HepG2 (cell line): ENCODE data around the gene PTPRD. TPM values are rescaled to one million over a fixed set of nuclear protein-coding genes. Genes with fewer than 3 reads are reported as not detected.

Experiments used
- ATAC-seq: fragments of 200-7000 bp; cut with Tn5 transposase; 3 replicates; pipeline ENCODE4 v1.9.1; 2020; ENCODE audit warnings: mild to moderate bottlenecking, moderate library complexity
- BruUV-seq: library from RNA; stranded (reverse); fragments of 400-500 nt; replicated peaks from 2 replicates; lab custom pipeline; 2021; lab: Mats Ljungman, UMichigan
- CTCF ChIA-PET: fragments of 300-600 bp; formaldehyde crosslinking; extraction: SDS; loops from one replicate; lab custom pipeline; 2021; ENCODE audit warnings: low total read pairs, inconsistent platforms, low intra/inter-chr PET ratio; lab: Yijun Ruan, JAX
- POLR2A ChIA-PET: fragments of 350-600 bp; sonication (Branson Sonifier 250); formaldehyde crosslinking; loops from one replicate; lab custom pipeline; 2020; ENCODE audit warnings: antibody characterized with exemption, inconsistent platforms; lab: Yijun Ruan, JAX
- DNase-seq: peaks from one replicate; pipeline ENCODE4 v3.0.0-alpha.2; 2015; ENCODE audit warnings: low spot score
- FAIRE-seq: peaks from 3 replicates; lab custom pipeline; 2011; peaks lifted over from hg19 to GRCh38; lab: Jason Lieb, UNC
- H2AFZ ChIP-seq: one replicate; pipeline ENCODE4 v1.6.1; 2011; ENCODE audit warnings: low read length, inconsistent platforms
- H3K27ac ChIP-seq: fragments of 300-600 bp; 3 replicates; pipeline ENCODE4 v1.8.0; 2011; ENCODE audit warnings: mixed run types, mild to moderate bottlenecking, mixed read lengths, low read length, inconsistent platforms; ENCODE audit not compliant: insufficient read depth; ENCODE audit errors: extremely low read length
- H3K27me3 ChIP-seq, 2 experiments: fragments of 200-600 bp in 1 of 2; 2 replicates in 1 of 2; 3 replicates in 1 of 2; pipeline versions ENCODE4 v1.6.0 to v1.8.0; 2011; ENCODE audit warnings: low read length in 2 of 2, mild to moderate bottlenecking in 2 of 2, moderate library complexity in 2 of 2, inconsistent platforms in 1 of 2; ENCODE audit not compliant: insufficient read depth in 2 of 2, control insufficient read depth in 1 of 2
- H3K36me3 ChIP-seq, 2 experiments: fragments of 200-600 bp in 1 of 2; replicated peaks in 1 of 2; 2 replicates in 1 of 2; 3 replicates in 1 of 2; pipeline versions ENCODE4 v1.5.1 to v1.8.0; 2011; ENCODE audit warnings: low read length in 2 of 2, inconsistent platforms in 1 of 2; ENCODE audit not compliant: insufficient read depth in 2 of 2, control insufficient read depth in 1 of 2
- H3K4me1 ChIP-seq: 2 replicates; pipeline ENCODE4 v1.5.1; 2012; ENCODE audit warnings: low read length, inconsistent platforms; ENCODE audit not compliant: insufficient read depth
- H3K4me2 ChIP-seq: 2 replicates; pipeline ENCODE4 v1.6.0; 2011; ENCODE audit warnings: low read depth, low read length, inconsistent platforms
- H3K4me3 ChIP-seq, 3 experiments: fragments of 200-600 bp in 1 of 3; sonication (generic), shearing (Covaris generic) in 1 of 3; replicated peaks in 1 of 3; 2 replicates each; pipeline ENCODE4 v1.5.1; 2011 to 2016; ENCODE audit warnings: low read length in 3 of 3, inconsistent platforms in 2 of 3, low read depth in 2 of 3, mild to moderate bottlenecking in 2 of 3, control low read depth in 1 of 3, mixed read lengths in 1 of 3; ENCODE audit not compliant: insufficient read depth in 1 of 3
- H3K79me2 ChIP-seq: one replicate; pipeline ENCODE4 v1.6.1; 2011; ENCODE audit warnings: low read length, inconsistent platforms; ENCODE audit not compliant: insufficient read depth
- H3K9ac ChIP-seq: 2 replicates; pipeline ENCODE4 v1.6.0; 2011; ENCODE audit warnings: mild to moderate bottlenecking, low read depth, low read length, inconsistent platforms; ENCODE audit not compliant: insufficient read depth
- H3K9me3 ChIP-seq: 2 replicates; pipeline ENCODE4 v1.5.1; 2012; ENCODE audit warnings: mild to moderate bottlenecking, low read length
- H4K20me1 ChIP-seq: 2 replicates; pipeline ENCODE4 v1.6.0; 2011; ENCODE audit warnings: inconsistent platforms, mild to moderate bottlenecking, low read length, moderate library complexity; ENCODE audit not compliant: insufficient read depth
- FOXA1 ChIP-seq, 2 experiments: fragments of 450-650 bp in 1 of 2; sonication (generic) in 1 of 2; formaldehyde crosslinking in 1 of 2; IDR thresholded peaks; 2 replicates each; pipeline versions ENCODE4 v1.4.0 to v1.6.1; 2016 to 2020; ENCODE audit warnings: missing genetic modification reagents in 1 of 2
- IRX3 ChIP-seq: sonication (generic); formaldehyde crosslinking; IDR thresholded peaks from 2 replicates; pipeline ENCODE4 v1.8.1; 2023; ENCODE audit warnings: mild to moderate bottlenecking, low read depth, missing genetic modification reagents, borderline replicate concordance
- KDM1A ChIP-seq: IDR thresholded peaks from 2 replicates; pipeline ENCODE4 v1.6.1; 2016; ENCODE audit warnings: missing compliant biosample characterization
- MAFK ChIP-seq, 2 experiments: IDR thresholded peaks in 1 of 2; conservative IDR thresholded peaks in 1 of 2; 2 replicates each; pipeline ENCODE4 v1.6.1; 2011; ENCODE audit warnings: improper control_type of control experiment in 2 of 2, low read length in 2 of 2
- MEIS2 ChIP-seq: sonication (generic); formaldehyde crosslinking; IDR thresholded peaks from 2 replicates; pipeline ENCODE4 v1.9.0; 2021; ENCODE audit warnings: mild to moderate bottlenecking, missing genetic modification reagents
- POGZ ChIP-seq: sonication (generic); formaldehyde crosslinking; IDR thresholded peaks from 2 replicates; pipeline ENCODE4 v1.4.0; 2020; ENCODE audit warnings: mild to moderate bottlenecking, missing genetic modification reagents
- RBM39 ChIP-seq: fragments of 200-400 bp; formaldehyde crosslinking; IDR thresholded peaks from one replicate; pipeline ENCODE4 v1.6.1; 2018; ENCODE audit warnings: antibody characterized with exemption, mild to moderate bottlenecking, low read depth, low read length; ENCODE audit not compliant: poor library complexity, severe bottlenecking
- ZFAT ChIP-seq: sonication (generic); formaldehyde crosslinking; conservative IDR thresholded peaks from 2 replicates; pipeline ENCODE4 v1.8.1; 2023; ENCODE audit warnings: missing genetic modification reagents, inconsistent platforms
- ZFX ChIP-seq: sonication (generic); formaldehyde crosslinking; IDR thresholded peaks from 2 replicates; pipeline ENCODE4 v1.4.0; 2020; ENCODE audit warnings: mild to moderate bottlenecking, low read depth, missing genetic modification reagents, moderate library complexity
- ZNF3 ChIP-seq: IDR thresholded peaks from 2 replicates; pipeline ENCODE4 v1.7.0; 2017; ENCODE audit warnings: inconsistent platforms
- ZNF558 ChIP-seq: sonication (generic); formaldehyde crosslinking; IDR thresholded peaks from 2 replicates; pipeline ENCODE4 v1.9.0; 2022; ENCODE audit warnings: mild to moderate bottlenecking, missing genetic modification reagents, borderline replicate concordance
- WGBS: methylation state at CpG from one replicate; pipeline ENCODE4 v1.1.6; 2017; ENCODE audit warnings: low lambda C conversion rate; 5-methylcytosine and 5-hydroxymethylcytosine counted together
- in situ Hi-C: cut with HindIII; loops from 2 replicates; pipeline ENCODE4 v1.10.0; 2017; ENCODE audit warnings: low pct_unique_long_range_greater_than_20kb; ENCODE audit not compliant: extremely low pct_ligation_motif_present
- intact Hi-C: fragments of 100-400 bp; cut with micrococcal nuclease; formaldehyde crosslinking; loops from one replicate; pipeline ENCODE4 v1.10.0; 2022; ENCODE audit not compliant: unreplicated experiment
- polyA plus RNA-seq, 8 experiments: library from polyadenylated mRNA; depleted of rRNA in 3 of 8; stranded (reverse) in 7 of 8; unstranded in 1 of 8; fragments of >200 nt; fragmentation: Illumina TruSeq in 4 of 8; extraction: Trizol in 4 of 8; gene quantifications; 2 replicates each; pipeline versions ENCODE4 v1.2.1 to v1.2.3, GENCODE V29; 2011 to 2016; ENCODE audit warnings: low read depth in 4 of 8, missing spikeins in 1 of 8, mixed read lengths in 1 of 8; ENCODE audit not compliant: insufficient read depth in 1 of 8
- total RNA-seq, 5 experiments: library from RNA; depleted of rRNA; stranded (reverse); fragments of >200 nt; fragmentation: Illumina TruSeq; extraction: Trizol; gene quantifications; 2 replicates each; pipeline ENCODE4 v1.2.3, GENCODE V29; 2016; ENCODE audit warnings: low read depth in 1 of 5
- TF ChIP-seq, protein P1 (sequence below): sonication (generic); formaldehyde crosslinking; IDR thresholded peaks from 2 replicates; pipeline ENCODE4 v1.5.0; 2020; ENCODE audit warnings: mild to moderate bottlenecking, missing genetic modification reagents, borderline replicate concordance
- TF ChIP-seq, protein P2 (sequence below): sonication (generic); formaldehyde crosslinking; IDR thresholded peaks from 2 replicates; pipeline ENCODE4 v1.5.0; 2020; ENCODE audit warnings: missing genetic modification reagents
- TF ChIP-seq, protein P3 (sequence below): IDR thresholded peaks from 2 replicates; pipeline ENCODE4 v1.6.1; 2016; ENCODE audit warnings: missing biosample characterization, missing genetic modification reagents, low read depth

Gene PTPRD
- total and polyA plus RNA-seq, 2 of the 13 experiments (the other 11 are each of a cell fraction or from before 2014, with no cell fraction given), result 0.05 TPM; not detected in 1

DNA sequence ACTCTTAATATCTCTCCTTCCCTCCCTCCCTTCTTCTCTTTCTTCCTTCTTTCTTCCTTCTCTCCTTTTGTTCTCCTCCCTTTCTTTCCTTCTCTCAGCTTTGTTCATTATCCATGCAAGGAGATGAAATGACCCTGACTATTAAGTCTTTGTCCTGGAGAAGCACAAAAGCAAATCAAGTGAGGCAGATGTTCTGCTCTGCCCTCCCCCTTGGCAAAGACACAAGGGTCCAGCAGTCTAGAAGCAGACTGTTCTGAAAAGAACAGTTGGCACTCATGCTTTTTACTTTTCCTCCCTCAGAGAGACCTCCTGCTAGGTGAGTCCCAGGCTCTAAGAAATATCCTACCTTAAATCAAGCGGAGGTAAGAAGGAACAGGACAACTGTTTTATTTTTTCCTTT, 1745.7 kb downstream of the PTPRD start (continued):
- TF ChIP-seq, protein P1, sequence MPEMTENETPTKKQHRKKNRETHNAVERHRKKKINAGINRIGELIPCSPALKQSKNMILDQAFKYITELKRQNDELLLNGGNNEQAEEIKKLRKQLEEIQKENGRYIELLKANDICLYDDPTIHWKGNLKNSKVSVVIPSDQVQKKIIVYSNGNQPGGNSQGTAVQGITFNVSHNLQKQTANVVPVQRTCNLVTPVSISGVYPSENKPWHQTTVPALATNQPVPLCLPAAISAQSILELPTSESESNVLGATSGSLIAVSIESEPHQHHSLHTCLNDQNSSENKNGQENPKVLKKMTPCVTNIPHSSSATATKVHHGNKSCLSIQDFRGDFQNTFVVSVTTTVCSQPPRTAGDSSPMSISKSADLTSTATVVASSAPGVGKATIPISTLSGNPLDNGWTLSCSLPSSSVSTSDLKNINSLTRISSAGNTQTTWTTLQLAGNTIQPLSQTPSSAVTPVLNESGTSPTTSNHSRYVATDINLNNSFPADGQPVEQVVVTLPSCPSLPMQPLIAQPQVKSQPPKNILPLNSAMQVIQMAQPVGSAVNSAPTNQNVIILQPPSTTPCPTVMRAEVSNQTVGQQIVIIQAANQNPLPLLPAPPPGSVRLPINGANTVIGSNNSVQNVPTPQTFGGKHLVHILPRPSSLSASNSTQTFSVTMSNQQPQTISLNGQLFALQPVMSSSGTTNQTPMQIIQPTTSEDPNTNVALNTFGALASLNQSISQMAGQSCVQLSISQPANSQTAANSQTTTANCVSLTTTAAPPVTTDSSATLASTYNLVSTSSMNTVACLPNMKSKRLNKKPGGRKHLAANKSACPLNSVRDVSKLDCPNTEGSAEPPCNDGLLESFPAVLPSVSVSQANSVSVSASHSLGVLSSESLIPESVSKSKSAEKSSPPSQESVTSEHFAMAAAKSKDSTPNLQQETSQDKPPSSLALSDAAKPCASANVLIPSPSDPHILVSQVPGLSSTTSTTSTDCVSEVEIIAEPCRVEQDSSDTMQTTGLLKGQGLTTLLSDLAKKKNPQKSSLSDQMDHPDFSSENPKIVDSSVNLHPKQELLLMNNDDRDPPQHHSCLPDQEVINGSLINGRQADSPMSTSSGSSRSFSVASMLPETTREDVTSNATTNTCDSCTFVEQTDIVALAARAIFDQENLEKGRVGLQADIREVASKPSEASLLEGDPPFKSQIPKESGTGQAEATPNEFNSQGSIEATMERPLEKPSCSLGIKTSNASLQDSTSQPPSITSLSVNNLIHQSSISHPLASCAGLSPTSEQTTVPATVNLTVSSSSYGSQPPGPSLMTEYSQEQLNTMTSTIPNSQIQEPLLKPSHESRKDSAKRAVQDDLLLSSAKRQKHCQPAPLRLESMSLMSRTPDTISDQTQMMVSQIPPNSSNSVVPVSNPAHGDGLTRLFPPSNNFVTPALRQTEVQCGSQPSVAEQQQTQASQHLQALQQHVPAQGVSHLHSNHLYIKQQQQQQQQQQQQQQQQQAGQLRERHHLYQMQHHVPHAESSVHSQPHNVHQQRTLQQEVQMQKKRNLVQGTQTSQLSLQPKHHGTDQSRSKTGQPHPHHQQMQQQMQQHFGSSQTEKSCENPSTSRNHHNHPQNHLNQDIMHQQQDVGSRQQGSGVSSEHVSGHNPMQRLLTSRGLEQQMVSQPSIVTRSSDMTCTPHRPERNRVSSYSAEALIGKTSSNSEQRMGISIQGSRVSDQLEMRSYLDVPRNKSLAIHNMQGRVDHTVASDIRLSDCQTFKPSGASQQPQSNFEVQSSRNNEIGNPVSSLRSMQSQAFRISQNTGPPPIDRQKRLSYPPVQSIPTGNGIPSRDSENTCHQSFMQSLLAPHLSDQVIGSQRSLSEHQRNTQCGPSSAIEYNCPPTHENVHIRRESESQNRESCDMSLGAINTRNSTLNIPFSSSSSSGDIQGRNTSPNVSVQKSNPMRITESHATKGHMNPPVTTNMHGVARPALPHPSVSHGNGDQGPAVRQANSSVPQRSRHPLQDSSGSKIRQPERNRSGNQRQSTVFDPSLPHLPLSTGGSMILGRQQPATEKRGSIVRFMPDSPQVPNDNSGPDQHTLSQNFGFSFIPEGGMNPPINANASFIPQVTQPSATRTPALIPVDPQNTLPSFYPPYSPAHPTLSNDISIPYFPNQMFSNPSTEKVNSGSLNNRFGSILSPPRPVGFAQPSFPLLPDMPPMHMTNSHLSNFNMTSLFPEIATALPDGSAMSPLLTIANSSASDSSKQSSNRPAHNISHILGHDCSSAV, result no peak
- TF ChIP-seq IRX3 (CRISPR knock-in tag) (no peak), ZNF3 (no peak)

DNA sequence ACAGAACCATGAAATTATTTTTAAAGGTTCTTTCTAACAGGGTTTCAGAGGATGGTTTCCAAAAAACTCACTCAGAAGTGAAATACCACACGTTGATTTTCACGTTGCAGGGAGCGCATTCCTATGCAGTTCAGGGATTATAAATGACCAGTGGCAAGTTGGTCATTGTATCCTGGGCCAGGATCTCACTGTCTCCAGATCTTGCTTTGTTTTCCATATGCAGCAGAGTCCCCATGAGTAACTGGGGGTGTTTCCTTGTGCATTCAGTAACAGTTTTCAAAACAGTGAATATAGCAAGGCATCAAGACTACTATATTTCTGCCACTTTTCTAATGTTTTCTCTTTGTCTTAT, 1748.3 kb downstream of the PTPRD start:
- Histone ChIP-seq H3K9ac (no peak overlapping the region), H2AFZ (no peak overlapping the region), H3K36me3 (no peaks in the 10 kb centered on the region), H3K9me3 (no peaks in the 10 kb centered on the region), H3K4me1 (no peaks in the 10 kb centered on the region), H4K20me1 (no peaks in the 10 kb centered on the region), H3K27me3 (no peaks in the 10 kb centered on the region), H3K4me3 (no peak overlapping the region), H3K27ac (no peak overlapping the region), H3K79me2 (no peaks in the 10 kb centered on the region), H3K4me2 (no peak overlapping the region)
- CTCF ChIA-PET, result no interaction called here
- DNase-seq, result no peak
- BruUV-seq, result no TSS peak
- WGBS, result 18% methylated on average over 3 of the region's 3 CpGs
- POLR2A ChIA-PET, result no interaction called here
- FAIRE-seq, result no peak
- ATAC-seq, result no peak
- intact Hi-C loops, result no loop called here
- in situ Hi-C loops, result no loop called here
- no peak for TF ChIP-seq POGZ (CRISPR knock-in tag)
- TF ChIP-seq ZNF558 (CRISPR knock-in tag), result no peak
- no peak for TF ChIP-seq ZFX (CRISPR knock-in tag)
- TF ChIP-seq, protein P2, sequence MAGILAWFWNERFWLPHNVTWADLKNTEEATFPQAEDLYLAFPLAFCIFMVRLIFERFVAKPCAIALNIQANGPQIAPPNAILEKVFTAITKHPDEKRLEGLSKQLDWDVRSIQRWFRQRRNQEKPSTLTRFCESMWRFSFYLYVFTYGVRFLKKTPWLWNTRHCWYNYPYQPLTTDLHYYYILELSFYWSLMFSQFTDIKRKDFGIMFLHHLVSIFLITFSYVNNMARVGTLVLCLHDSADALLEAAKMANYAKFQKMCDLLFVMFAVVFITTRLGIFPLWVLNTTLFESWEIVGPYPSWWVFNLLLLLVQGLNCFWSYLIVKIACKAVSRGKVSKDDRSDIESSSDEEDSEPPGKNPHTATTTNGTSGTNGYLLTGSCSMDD (CRISPR knock-in tag), result no peak
- TF ChIP-seq, protein P3, sequence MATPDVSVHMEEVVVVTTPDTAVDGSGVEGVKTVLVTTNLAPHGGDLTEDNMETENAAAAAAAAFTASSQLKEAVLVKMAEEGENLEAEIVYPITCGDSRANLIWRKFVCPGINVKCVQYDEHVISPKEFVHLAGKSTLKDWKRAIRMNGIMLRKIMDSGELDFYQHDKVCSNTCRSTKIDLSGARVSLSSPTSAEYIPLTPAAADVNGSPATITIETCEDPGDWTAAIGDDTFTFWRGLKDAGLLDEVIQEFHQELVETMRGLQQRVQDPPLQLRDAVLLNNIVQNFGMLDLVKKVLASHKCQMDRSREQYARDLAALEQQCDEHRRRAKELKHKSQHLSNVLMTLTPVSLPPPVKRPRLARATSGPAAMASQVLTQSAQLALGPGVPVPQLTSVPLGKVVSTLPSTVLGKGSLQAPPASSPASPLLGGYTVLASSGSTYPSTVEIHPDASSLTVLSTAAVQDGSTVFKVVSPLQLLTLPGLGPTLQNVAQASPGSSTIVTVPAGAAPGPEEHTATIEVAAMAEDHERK, result no peak
- no peak for TF ChIP-seq KDM1A (CRISPR knock-in tag)
- no peak for TF ChIP-seq MEIS2
- no peak for TF ChIP-seq ZFAT (CRISPR knock-in tag)
- no peak for TF ChIP-seq FOXA1 (IDR thresholded peaks at IDR 0.05)
- TF ChIP-seq FOXA1 (CRISPR knock-in tag; IDR thresholded peaks at IDR 0.05), result no peak
- no peak for TF ChIP-seq RBM39
- no peak for TF ChIP-seq MAFK (conservative IDR thresholded peaks at IDR 0.05 in 1 of 2, IDR thresholded peaks at IDR 0.05 in 1 of 2; ENCODE audit: low read length in 2 of 2)
